ENCODE results near the gene TTK.

The TTK gene

GRCh38 chr6:80004173-80005072 lies at the start of gene TTK:
Gene TTK (plus strand): TSS chr6:80004649. CDS start chr6:80005844, 1,195 bp downstream.
- DNase-seq = peak; percentile 97

GRCh38 chr6:79954849-79955248 lies 49.6 kb upstream of the TTK start:
- DNase-seq = no peak

- DNase-seq = no peak
Observed at GRCh38 chr6:79964607-79965081, 39.8 kb upstream of the TTK start.

- no peak for DNase-seq
Observed at GRCh38 chr6:79967178-79967577, 37.3 kb upstream of the TTK start.

- no peak for DNase-seq
Observed at GRCh38 chr6:79969784-79970183, 34.7 kb upstream of the TTK start.

- no peak for DNase-seq
Observed at GRCh38 chr6:79971193-79971592, 33.3 kb upstream of the TTK start.

GRCh38 chr6:79981652-79982051 lies 22.8 kb upstream of the TTK start:
- no peak for DNase-seq

- no peak for DNase-seq
Observed at GRCh38 chr6:79984261-79984660, 20.2 kb upstream of the TTK start.

- no peak for DNase-seq
Observed at GRCh38 chr6:79985128-79985527, 19.3 kb upstream of the TTK start.

- DNase-seq = no peak
Observed at GRCh38 chr6:79989641-79990040, 14.8 kb upstream of the TTK start.

- DNase-seq = no peak
Observed at GRCh38 chr6:79993012-79993910, 11.2 kb upstream of the TTK start.

GRCh38 chr6:79993911-79994309 lies 10.5 kb upstream of the TTK start:
- no peak for DNase-seq

GRCh38 chr6:79997728-79998127 lies 6.7 kb upstream of the TTK start:
- no peak for DNase-seq

- no peak for DNase-seq
Observed at GRCh38 chr6:80001337-80001736, 3.1 kb upstream of the TTK start.

- peak; percentile 55 for DNase-seq
Observed at GRCh38 chr6:80003826-80004172, 650 bp upstream of the TTK start.

GRCh38 chr6:80005406-80005805 lies 957 bp downstream of the TTK start:
- no peak for DNase-seq

GRCh38 chr6:80006541-80006940 lies 2.1 kb downstream of the TTK start:
- DNase-seq = no peak

GRCh38 chr6:80009531-80009930 lies 5.1 kb downstream of the TTK start:
- no peak for DNase-seq

GRCh38 chr6:80010288-80010687 lies 5.8 kb downstream of the TTK start:
- no peak for DNase-seq

- no peak for DNase-seq
Observed at GRCh38 chr6:80015839-80016435, 11.5 kb downstream of the TTK start.

GRCh38 chr6:80020381-80021120 lies 16.1 kb downstream of the TTK start:
- DNase-seq = no peak

- DNase-seq = no peak
Observed at GRCh38 chr6:80021131-80021530, 16.7 kb downstream of the TTK start.

GRCh38 chr6:80021591-80021990 lies 17.1 kb downstream of the TTK start:
- no peak for DNase-seq

All from NCI-H345 (cell line).